GM18909 (cell line): ENCODE data around the gene SULT1C3.

ENCODE experiments used
- ATAC-seq: cut with Tn5 transposase; IDR thresholded peaks from one replicate; pipeline ENCODE4 v1.9.1; 2021; ENCODE audit warnings: mild to moderate bottlenecking; ENCODE audit not compliant: unreplicated experiment, poor library complexity

The SULT1C3 gene

GRCh38 chr2:108239786-108240185, at the start of gene SULT1C3:
Gene SULT1C3 (plus strand): TSS chr2:108239968. CDS start chr2:108247195, 7,227 bp downstream.
- ATAC-seq: no peak

- no peak for ATAC-seq
Observed at GRCh38 chr2:108193251-108193650, 46.5 kb upstream of the SULT1C3 start.

- ATAC-seq: no peak
Observed at GRCh38 chr2:108194409-108195132, 45.2 kb upstream of the SULT1C3 start.

GRCh38 chr2:108195133-108195439, 44.7 kb upstream of the SULT1C3 start:
- ATAC-seq: no peak

- ATAC-seq: no peak
Observed at GRCh38 chr2:108199726-108200125, 40.0 kb upstream of the SULT1C3 start.

- ATAC-seq: no peak
Observed at GRCh38 chr2:108200569-108200968, 39.2 kb upstream of the SULT1C3 start.

- ATAC-seq: no peak
Observed at GRCh38 chr2:108212671-108213070, 27.1 kb upstream of the SULT1C3 start.

GRCh38 chr2:108215794-108216211, 24.0 kb upstream of the SULT1C3 start:
- no peak for ATAC-seq

- no peak for ATAC-seq
Observed at GRCh38 chr2:108217211-108217610, 22.6 kb upstream of the SULT1C3 start.

GRCh38 chr2:108219688-108220087, 20.1 kb upstream of the SULT1C3 start:
- no peak for ATAC-seq

GRCh38 chr2:108220191-108220590, 19.6 kb upstream of the SULT1C3 start:
- ATAC-seq: no peak

GRCh38 chr2:108220942-108221541, 18.7 kb upstream of the SULT1C3 start:
- ATAC-seq: no peak

GRCh38 chr2:108222261-108222660, 17.5 kb upstream of the SULT1C3 start:
- ATAC-seq: no peak

GRCh38 chr2:108223573-108223972, 16.2 kb upstream of the SULT1C3 start:
- no peak for ATAC-seq

GRCh38 chr2:108224022-108224421, 15.7 kb upstream of the SULT1C3 start:
- ATAC-seq: no peak

GRCh38 chr2:108226564-108226963, 13.2 kb upstream of the SULT1C3 start:
- no peak for ATAC-seq

GRCh38 chr2:108228006-108228405, 11.8 kb upstream of the SULT1C3 start:
- ATAC-seq: no peak

- ATAC-seq: no peak
Observed at GRCh38 chr2:108228537-108228936, 11.2 kb upstream of the SULT1C3 start.

- ATAC-seq: no peak
Observed at GRCh38 chr2:108229875-108230274, 9.9 kb upstream of the SULT1C3 start.

- no peak for ATAC-seq
Observed at GRCh38 chr2:108235577-108235976, 4.2 kb upstream of the SULT1C3 start.

GRCh38 chr2:108236676-108237335, 3.0 kb upstream of the SULT1C3 start:
- ATAC-seq: no peak

GRCh38 chr2:108240966-108241365, 1.2 kb downstream of the SULT1C3 start:
- ATAC-seq: no peak
